GM21423 (cell line): ENCODE measurements around the gene SRP9.
"Not testable (repeated sequence)": the region's sequence is repeated elsewhere in the genome, so short reads cannot be mapped to it uniquely, and the experiment has no call there.

Experiments used
- ATAC-seq: cut with Tn5 transposase; IDR thresholded peaks from one replicate; pipeline ENCODE4 v1.9.1; 2021; ENCODE audit warnings: mild to moderate bottlenecking, moderate library complexity; ENCODE audit not compliant: unreplicated experiment

The SRP9 gene

DNA sequence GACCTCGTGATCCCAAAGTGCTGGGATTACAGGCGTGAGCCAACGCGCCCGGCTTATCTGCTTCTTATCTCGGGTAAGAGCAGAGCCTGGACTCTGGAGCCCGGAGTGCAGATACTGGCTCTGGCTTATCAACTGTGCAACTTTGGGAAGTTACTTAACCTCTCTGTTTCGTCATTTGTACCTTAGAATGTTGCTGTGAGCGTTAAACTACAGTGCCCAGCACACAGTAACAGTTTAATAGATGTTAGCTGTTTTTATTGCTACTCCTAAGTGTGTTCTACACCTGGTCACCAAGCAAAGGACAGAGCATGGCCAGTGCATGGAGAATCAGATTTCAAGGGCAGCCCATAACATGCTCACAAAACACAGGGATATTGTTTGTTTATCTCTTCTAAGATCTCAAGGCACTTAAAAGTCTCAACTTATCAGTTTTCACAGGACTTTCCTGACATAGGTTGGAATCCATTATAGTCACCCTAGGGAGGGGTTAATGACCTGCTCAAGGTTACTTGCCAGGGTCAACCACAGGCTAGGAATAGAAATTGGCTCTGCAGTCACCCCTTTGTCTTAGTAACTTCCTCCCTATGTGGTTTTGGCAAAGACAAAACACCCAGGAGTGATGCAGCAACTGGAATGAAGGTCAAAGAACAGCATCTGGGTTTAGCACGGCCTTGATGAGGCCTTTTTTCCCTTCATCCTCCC is 22.5 kb upstream of the SRP9 start:
- ATAC-seq, result no peak

DNA sequence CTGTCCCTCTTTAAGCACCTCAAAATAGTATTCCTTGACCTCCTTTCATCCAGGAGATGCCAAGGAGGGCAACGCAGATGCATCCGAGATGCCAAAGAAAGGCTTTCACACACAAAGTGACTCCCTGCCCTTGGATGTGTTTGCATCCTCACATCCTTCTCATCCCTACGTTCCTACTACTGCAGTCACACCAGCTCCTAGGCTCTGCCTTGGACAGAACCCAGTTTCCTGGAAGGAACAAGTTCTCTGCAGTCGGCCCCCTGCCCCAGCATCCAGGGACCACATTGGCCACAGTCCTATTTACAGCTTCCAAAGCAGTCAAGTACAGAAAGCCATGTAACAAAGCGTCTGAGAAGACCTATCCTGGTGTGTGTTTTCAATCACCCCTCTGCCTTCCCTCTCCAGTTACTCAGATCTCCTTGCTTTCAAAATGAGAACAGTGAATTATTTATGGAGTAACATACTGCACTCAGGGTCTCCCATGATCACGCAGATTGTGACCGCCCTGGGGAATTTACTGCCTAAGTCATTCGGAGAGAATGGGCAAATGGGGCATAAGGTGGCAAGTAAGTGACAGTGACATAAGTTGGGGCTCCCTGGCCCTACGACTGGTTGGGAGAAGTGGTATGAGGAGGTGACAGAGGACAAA is 21.8 kb upstream of the SRP9 start:
- ATAC-seq, result no peak

DNA sequence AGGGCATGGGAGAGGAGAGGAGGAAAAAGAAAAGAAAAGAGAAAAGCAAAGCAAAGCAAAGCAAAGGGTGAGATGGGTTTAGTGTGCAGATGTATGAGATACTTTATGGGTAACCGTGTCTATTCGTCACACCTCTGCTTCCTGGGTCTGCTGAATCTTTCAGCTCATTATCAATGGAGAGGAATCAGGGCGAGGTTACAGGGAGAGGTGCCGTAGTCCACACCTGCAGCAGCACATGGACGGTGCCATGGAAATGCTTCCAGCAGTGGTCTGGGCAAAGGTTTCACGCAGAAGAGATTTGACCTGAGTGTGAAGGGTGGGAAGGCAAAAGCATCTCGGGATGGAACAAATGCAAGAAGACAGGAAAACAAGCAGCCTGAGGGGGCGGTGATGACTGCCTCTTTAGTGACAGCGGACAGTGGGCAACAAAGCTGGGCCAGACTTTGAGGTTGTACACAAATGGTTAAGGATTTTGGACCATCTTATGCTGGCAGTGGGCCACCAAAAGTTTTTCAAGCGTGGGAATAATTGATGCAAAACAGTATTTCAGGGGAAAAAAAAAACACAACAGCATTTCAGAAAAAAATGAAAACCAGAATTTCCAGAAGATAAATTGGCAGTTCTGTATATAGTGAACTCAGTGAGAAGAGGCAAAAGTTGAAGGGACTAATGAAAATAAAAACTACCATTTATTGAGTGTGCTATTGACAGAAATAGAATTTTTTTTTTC is 19.5 kb upstream of the SRP9 start:
- ATAC-seq, result no peak

DNA sequence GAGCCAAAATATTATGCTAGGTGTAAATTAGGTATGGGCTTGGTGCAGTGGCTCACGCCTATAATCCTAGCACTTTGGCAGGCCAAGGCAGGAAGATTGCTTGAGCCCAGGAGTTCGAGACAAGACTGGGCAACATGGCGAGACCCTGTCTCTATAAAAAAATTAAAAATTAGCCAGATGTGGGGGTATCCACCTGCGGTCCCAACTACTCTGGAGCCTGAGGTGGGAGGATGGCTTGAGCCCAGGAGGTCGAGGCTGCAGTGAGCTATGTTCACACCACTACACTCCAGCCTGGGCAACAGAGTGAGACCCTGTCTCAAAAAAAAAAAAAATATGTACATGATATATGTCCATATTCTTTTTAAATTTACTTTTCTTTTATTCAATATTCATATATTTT is 17.7 kb upstream of the SRP9 start:
- not testable (repeated sequence) for ATAC-seq

DNA sequence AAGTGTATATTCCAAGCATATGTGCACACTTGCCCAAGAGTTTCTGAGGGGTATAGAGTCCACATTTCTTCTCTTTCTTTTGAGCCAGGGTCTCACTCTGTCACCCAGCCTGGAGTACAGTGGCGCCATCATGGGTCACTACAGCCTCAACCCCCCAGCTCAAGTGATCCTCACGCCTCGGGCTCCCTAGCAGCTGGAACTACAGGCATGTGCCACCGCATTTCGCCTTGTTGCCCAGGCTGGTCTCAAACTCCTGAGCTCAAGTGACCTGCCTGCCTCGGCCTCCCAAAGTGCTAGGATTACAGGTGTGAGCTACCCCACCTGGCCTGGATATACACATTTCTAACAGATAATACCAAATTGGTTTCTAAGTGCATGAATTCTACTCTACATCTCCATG is 17.1 kb upstream of the SRP9 start:
- ATAC-seq, result no peak

DNA sequence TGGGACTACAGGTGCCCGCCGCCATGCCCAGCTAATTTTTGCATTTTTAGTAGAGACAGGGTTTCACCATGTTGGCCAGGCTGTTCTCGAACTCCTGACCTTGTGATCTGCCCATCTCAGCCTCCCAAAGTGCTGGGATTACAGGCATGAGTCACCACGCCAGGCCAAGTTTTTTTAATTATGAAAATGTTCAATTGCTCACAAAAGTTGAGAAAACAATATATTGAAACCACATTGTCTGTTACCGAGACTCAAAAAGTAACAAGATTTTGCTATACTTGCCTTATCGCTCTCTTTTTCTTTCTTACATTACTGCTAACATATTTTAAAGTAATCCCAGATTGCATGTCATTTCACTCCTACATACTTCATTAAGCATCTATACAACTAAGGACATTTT is 16.2 kb upstream of the SRP9 start:
- ATAC-seq, result not testable (repeated sequence)

DNA sequence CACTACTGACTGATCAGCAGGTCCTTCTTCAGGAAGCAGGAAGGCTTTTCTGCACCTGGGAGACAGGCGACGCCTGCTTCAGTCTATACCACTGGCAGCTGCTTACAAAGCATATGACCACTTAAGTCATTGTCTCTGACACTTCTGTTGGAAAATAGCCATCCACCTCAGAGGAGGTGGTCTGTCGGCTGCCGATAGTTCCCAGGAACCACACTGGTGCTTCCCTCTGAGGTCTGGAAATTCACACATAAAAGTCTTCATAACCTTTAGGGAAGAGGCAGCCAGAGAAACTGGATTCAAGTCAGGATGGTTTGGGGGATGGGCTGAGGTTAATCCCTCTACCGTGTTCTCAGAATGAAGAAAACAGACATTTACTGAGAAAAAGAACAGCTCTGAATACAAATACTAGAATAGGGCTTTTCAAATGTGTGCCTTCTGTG is 15.6 kb upstream of the SRP9 start:
- ATAC-seq, result no peak

DNA sequence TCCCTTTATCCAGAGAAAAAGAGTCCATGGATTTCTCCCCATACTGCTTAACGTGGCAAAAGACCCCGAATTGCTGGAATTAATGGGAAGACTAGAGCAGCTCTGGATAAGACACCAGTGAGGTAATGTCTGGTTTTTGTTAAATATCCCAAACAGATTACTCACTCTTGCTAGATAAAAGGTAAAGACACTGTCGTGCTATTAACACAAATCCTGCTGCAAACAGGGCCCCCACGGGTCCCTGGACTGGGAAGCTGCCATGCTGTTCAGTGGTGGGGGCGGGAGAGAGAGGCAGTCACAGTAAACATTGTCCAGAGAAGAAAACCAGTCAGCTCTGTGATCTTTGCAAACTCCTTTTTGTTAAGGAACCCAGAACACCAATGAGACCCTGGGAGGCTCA is 15.2 kb upstream of the SRP9 start:
- ATAC-seq, result no peak

DNA sequence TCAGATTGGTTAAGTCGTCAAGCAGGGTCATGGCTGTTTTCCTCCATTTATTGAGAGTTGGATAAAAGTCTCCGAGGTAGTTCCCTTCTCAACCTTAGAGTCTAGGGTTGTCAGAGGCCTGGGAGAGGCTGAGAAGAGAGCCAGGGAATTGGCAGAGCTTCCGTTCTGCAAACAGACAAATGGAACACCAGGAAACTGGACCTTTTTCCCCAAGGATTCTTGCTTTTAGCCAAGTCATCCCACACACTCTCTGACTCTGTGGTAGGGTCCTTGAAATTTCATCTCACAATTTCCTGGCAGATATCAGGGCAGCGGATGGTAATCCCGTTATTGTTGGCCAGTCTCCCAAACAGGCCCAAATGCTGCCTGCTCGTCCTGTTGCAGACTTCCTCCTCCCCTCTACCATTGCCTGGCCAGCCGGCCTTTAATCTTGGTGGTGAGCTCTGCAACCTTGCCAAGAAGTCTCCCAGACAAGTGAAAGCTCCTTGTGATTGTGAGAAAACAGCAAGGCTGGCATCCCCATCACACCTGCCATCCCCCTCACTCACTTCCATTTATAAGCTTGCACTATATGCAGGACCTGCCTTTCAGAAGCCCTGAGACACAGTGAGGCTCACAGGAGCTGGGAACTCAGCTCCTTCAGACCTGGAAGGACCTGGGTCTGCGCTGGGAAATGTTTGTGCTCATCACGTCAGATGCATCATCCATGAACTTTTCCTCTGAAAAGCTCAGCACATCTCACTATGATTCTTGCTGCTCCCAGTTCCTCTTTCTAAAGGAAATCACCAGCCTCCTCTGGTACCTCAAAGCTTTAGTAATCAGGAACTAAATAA is 13.7 kb upstream of the SRP9 start:
- ATAC-seq, result no peak

DNA sequence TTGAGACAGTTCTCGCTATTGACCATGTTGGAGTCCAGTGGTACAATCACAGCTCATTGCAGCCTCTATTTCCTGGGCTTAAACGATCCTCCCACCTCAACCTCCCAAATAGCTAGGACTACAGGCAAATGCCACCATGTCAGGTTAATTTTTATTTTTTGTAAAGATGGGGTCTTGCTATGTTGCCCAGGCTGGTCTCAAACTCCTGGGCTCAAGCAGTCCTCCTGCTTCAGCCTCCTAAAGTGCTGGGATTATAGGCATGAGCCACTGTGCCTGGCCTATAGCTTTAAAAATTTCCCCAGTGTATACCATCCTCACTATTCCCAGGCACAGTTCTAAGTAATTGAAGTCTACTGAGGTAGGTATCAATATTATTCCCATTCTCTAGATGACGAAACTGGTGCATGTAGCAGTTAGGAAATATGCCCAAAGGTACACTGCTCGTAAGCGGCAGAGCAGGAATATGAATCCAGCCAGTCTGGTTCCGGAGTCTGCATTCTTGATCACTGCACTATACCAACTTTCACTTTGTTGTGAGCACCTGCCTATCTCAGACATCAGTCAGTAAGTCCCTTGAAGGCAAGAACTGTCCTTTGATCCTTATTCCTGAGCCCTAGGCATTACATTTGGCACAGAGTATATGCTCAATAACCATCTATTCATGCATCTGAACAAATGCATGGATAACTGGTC is 11.5 kb upstream of the SRP9 start:
- ATAC-seq, result no peak

DNA sequence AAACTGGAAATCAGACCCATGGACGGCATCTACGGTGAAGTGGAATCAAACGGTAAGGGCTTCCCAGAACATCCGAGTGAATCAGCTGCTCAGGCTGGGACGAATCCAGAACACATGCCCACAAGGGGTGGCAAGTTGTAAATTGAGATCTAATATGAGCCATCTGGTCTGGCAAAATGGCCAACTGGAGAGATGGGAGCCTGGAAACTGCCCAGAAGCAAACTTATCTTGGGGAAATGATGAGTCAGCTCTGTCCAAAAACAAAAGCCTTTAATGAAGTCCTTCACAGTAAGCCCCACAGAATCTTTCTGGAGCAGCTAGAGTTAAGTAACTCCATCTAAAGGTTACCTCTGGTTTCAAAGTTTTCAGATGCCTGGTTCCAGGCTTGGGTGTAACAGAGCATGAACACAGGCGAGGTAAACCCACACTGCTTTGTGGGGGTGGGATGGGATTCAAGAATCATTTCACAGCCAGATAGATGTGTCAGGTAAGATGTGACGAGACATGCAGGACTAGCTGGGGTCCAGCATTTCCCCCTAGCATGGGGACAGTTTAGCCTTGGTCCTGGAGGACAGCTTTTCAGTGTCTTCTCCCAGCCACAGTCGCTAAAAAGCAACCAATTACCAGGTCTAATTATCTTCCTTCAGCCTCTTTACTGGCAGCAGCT is 10.5 kb upstream of the SRP9 start:
- no peak for ATAC-seq

DNA sequence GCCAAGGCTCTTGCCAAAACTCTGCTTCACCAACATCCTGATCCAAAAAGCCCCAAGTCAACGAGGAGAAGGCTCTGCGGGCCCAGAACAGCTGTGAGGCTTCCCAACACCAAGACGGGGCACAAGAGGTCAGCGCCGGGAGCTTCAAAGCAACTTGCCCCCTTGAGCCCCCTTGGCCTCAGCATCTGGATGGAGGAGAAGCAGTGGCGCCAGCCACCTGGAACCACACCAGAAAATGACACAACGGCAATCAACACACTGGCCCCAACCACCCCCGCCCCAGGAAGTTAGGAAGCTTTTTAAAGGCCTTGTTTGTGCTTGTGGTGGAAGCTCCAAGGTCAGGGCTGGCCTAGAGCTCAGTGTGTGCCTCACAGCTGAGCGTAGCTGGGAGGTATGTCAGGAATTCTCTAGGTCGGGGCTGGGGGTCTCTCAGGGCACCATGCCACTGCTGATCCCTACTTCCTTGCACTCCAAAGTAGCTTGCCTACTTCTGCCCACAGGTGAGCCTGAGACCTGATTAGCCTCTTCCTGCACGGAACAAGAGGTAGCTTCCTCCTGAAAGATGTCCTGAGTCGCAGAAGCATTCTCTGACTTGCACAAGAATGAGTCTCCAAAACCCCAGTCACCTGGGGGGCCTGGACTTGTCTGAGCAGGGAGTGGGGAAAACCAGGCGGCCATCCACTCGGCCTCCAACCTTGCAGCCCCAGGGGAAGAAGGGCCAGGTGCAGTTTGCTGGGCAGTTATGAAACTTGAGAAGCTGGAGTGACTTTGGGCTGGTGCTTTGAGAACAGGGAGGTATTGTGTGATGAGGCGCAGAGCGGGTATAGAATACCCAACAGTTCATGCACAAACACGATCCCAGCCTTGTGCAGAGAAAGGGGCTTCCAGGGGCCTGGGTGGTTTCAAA is 9.7 kb upstream of the SRP9 start:
- no peak for ATAC-seq

DNA sequence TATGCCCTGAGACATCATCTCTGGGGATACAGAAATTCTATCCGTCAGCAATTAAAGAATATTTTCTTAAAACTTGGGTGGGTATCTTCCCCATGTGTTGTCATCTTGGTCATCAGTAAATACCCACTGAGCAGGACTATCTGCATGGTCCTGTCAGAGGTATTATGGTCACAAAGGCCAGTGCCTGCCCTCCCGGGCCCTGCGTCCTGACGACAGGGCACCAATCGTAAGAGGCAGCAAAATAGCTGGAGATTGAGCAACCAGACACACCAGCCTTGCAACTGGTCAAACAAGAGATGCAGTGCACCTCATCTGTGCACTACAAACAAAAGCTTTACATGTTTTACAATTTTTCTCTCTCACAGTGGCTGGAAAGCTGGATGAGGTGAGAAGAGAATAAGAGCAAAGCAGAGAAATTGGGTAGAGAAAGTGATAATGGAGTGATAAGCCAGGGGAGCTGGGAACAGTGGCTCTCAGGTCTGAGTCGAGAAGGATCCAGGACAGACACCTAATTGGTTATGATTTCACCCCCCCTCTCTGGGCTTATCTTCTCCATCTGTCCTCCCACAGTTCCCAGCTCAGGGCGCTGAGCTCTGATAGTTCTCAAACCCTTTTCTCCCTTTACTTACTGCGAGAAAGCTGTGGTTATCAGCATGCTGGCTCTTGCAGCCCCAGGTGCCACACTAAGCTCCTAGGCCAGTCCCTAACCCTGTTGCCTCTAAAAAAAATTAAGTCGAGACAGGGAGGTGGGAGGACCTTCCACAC is 8.8 kb upstream of the SRP9 start:
- no peak for ATAC-seq

DNA sequence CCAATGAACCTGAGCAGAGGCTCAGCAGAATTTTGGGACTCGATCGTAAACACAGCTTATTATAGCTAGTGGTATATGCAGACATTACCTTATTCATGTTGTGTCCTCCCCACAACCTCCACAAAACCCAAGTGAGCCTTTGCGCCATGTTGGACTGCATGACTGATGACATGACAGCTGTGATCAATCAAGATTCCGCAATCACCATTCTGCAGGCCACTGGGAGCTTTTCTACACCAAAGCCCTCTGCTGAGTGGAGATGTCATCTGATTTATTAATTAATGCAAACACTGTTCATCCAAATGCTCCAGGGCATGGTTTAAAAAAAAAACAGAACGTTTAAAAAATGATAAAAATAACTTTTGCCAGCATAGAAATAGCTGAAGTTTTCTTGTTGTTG is 7.9 kb upstream of the SRP9 start:
- ATAC-seq, result no peak

DNA sequence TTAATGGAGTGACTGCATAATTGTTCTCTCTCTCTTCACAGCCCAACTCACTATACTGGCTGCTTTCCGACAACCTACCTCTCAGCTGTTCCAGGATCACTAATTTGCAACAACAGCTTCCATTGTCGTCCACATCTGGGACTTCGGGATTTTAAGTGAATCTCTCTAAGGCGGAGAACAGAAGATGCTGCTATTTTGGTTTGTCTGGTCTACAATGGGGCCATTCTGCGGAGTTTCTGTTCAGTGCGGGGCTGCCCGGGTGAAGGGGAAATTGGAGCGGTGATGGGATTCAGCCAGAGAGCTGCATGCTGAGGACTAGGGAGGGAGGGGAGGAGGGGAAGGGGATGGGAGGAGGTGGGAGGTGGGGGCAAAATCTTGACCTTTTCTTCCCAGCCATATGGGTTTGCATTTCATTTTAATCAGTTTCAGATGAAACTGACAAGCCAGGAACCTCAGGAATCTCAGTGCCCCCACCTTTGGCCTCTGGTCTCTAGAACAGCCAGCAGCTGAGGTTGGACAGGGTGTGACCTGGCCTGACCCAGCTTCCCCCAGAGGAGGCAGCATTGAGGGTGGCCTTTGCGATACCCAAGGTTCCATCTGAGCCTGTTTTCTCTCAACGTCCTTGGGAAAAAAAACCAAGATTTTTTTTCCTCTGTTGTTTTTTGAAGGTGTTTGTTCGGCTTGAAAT is 6.9 kb upstream of the SRP9 start:
- ATAC-seq, result no peak

DNA sequence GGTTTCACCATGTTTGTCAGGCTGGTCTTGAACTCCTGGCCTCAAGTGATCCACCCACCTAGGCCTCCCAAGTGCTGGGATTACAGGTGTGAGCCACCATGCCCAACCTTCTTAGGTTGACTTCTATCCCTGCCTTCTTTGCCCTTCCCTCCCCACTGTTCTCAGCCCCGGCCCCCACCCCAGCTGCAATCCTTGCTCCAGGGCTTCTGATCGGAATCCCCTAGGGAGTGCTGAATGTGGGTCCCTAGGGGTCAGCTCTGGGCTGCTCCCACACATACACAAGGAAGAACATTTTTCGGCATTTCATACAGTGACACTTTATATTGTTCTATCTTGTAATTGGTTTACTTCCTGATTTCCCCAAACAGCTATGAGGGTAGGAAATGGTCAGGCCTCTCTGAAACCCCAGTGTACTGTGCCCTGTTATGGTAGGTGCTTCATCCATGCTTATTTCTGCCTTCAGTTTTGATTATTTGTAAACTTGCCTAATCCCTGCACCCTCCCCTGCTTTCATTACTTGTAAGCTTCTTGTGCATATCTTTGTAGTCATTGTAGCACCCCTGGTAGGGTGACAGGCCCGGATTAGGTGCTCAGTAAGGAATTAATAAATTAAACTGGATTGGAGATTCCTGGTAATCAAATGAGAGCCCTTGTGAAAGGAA is 5.8 kb upstream of the SRP9 start:
- ATAC-seq, result no peak

DNA sequence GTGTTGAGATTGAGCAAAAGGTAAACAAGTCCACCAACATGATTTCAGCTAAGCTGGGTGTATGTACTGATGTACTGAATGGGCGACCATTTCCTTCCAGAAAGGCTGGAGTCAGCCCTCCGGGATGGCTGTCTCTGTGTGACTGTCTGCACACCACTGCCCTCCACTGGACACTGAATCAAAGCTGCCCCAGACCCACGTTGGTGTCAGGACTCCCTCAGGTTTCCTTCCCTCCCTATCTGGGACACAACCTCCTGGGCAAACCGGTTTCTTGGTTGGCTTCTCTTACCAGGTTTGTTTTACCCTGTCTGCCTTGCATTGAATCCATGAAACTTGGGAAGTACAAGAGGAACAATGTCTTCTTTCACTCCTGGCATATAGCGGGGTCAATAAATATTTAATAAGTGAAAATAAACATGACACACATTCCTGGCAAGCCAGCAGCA is 5.3 kb upstream of the SRP9 start:
- no peak for ATAC-seq
